RWPE2 (cell line): ENCODE data around the gene ENO4.

Experiments
- ATAC-seq: fragments of 200-7000 bp; cut with Tn5 transposase; 3 replicates; pipeline ENCODE4 v1.9.1; 2021; ENCODE audit warnings: low read depth
- DNase-seq: peaks from one replicate; pipeline ENCODE4 v3.0.0-alpha.2; 2020; ENCODE audit warnings: low spot score
- H3K27ac ChIP-seq: fragments of 450-650 bp; 2 replicates; pipeline ENCODE4 v1.5.1; 2017; ENCODE audit warnings: mild to moderate bottlenecking; ENCODE audit not compliant: poor library complexity, severe bottlenecking
- H3K27me3 ChIP-seq: fragments of 250-450 bp; sonication (Bioruptor Pico); 2 replicates; pipeline ENCODE4 v1.5.1; 2021; ENCODE audit warnings: mild to moderate bottlenecking, moderate library complexity; ENCODE audit not compliant: insufficient read depth, poor library complexity, severe bottlenecking
- H3K36me3 ChIP-seq: fragments of 250-450 bp; sonication (Bioruptor Pico); 2 replicates; pipeline ENCODE4 v1.5.1; 2020; ENCODE audit warnings: low read depth, mild to moderate bottlenecking, moderate library complexity
- H3K4me1 ChIP-seq: fragments of 250-450 bp; sonication (Bioruptor Pico); 2 replicates; pipeline ENCODE4 v1.5.1; 2021; ENCODE audit warnings: mild to moderate bottlenecking, moderate library complexity; ENCODE audit not compliant: insufficient read depth, poor library complexity, severe bottlenecking
- H3K4me3 ChIP-seq: fragments of 250-450 bp; sonication (Bioruptor Pico); 2 replicates; pipeline ENCODE4 v1.5.1; 2021; ENCODE audit warnings: mild to moderate bottlenecking, moderate library complexity; ENCODE audit not compliant: severe bottlenecking
- H3K9me3 ChIP-seq: fragments of 250-450 bp; sonication (Bioruptor Pico); 2 replicates; pipeline ENCODE4 v1.5.1; 2021; ENCODE audit warnings: mild to moderate bottlenecking, moderate library complexity; ENCODE audit not compliant: severe bottlenecking
- TF ChIP-seq, protein P1 (sequence below): fragments of 450-650 bp; IDR thresholded peaks from one replicate; pipeline ENCODE4 v1.5.1; 2017; ENCODE audit warnings: mild to moderate bottlenecking, moderate library complexity; ENCODE audit not compliant: poor library complexity, severe bottlenecking

ENO4 gene

DNA sequence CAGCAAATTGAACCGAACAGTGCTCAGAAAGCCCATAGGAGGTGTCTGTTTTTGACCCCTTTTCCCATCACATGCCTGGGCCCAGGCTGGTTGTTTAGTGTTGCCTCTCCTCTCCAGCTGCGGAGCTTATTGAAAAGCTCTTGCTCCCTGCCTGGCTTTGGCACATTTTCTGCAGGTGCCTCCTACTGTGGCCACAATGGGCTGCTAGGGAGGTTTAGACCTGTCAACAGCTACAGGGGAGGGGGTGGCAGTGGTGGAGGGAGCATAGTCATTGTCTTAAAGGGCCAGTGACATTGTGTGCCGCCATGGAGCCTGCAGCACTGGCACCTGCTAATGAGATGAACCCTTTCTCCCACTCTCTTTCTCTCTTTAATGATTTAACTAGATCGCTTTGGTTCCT, 13.2 kb upstream of the ENO4 start:
- Histone ChIP-seq H3K4me3 (no peak overlapping the region), H3K27ac (no peak overlapping the region), H3K4me1 (no peaks in the 10 kb centered on the region), H3K9me3 (no peaks in the 10 kb centered on the region), H3K36me3 (no peaks in the 10 kb centered on the region), H3K27me3 (no peaks in the 10 kb centered on the region)
- DNase-seq (no peak), ATAC-seq (no peak)
- TF ChIP-seq, protein P1, sequence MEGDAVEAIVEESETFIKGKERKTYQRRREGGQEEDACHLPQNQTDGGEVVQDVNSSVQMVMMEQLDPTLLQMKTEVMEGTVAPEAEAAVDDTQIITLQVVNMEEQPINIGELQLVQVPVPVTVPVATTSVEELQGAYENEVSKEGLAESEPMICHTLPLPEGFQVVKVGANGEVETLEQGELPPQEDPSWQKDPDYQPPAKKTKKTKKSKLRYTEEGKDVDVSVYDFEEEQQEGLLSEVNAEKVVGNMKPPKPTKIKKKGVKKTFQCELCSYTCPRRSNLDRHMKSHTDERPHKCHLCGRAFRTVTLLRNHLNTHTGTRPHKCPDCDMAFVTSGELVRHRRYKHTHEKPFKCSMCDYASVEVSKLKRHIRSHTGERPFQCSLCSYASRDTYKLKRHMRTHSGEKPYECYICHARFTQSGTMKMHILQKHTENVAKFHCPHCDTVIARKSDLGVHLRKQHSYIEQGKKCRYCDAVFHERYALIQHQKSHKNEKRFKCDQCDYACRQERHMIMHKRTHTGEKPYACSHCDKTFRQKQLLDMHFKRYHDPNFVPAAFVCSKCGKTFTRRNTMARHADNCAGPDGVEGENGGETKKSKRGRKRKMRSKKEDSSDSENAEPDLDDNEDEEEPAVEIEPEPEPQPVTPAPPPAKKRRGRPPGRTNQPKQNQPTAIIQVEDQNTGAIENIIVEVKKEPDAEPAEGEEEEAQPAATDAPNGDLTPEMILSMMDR = no peak

- DNase-seq (no peak), ATAC-seq (no peak)
- no peak overlapping the region for H3K27ac ChIP-seq
- H3K4me3 ChIP-seq = no peak overlapping the region
- no peaks in the 10 kb centered on the region for H3K4me1 ChIP-seq
- no peaks in the 10 kb centered on the region for H3K36me3 ChIP-seq
- H3K9me3 ChIP-seq = no peaks in the 10 kb centered on the region
- TF ChIP-seq, protein P1 = peak; percentile 39
- H3K27me3 ChIP-seq = no peaks in the 10 kb centered on the region
Observed at GRCh38 chr10:116836902-116837523, 12.3 kb upstream of the ENO4 start.

DNA sequence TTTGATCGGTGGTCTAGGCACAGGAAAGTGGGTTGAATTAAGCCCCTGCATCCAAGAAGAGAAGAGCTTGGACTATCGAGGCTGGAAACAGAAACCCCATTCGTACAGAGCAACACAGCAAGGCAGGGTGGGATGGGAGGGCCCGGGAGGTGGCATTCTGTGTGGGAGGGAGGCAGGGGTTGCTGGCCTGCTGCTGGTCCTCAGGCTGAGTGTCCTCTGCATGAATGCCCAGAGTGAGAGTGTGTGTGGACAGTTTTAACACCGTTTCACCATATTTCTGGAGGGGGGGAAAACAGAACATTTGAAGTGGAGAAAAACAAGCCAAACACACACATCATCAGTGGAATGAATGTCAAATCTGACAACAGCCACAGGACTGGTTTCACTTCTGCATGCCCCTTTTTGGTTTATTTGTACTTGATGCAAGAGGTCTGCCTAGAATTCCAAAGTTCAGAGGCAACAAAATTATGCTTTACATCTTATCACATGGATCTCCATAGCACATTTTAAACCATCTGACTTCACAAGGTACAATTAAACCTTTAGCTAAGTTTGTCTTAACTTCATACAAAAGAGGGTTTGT, 11.1 kb upstream of the ENO4 start:
- H3K4me1 ChIP-seq = no peaks in the 10 kb centered on the region

GRCh38 chr10:116840389-116841075, 8.8 kb upstream of the ENO4 start:
- Histone ChIP-seq H3K4me3 (no peak overlapping the region), H3K27ac (no peak overlapping the region), H3K27me3 (no peaks in the 10 kb centered on the region), H3K36me3 (no peaks in the 10 kb centered on the region), H3K4me1 (no peaks in the 10 kb centered on the region), H3K9me3 (no peaks in the 10 kb centered on the region)
- TF ChIP-seq, protein P1 = no peak
- DNase-seq = no peak
- no peak for ATAC-seq

More for the DNA sequence above, 11.1 kb upstream of the ENO4 start:
- no peaks in the 10 kb centered on the region for H3K36me3 ChIP-seq
- H3K9me3 ChIP-seq = no peaks in the 10 kb centered on the region
- DNase-seq (no peak), ATAC-seq (no peak)
- H3K4me3 ChIP-seq = no peak overlapping the region
- no peaks in the 10 kb centered on the region for H3K27me3 ChIP-seq
- no peak overlapping the region for H3K27ac ChIP-seq
- TF ChIP-seq, protein P1 = no peak

- no peak overlapping the region for H3K4me3 ChIP-seq
- TF ChIP-seq, protein P1 = no peak
- no peaks in the 10 kb centered on the region for H3K9me3 ChIP-seq
- H3K4me1 ChIP-seq = peaks cover 6% of the 10 kb centered on the region
- no peaks in the 10 kb centered on the region for H3K27me3 ChIP-seq
- no peak for ATAC-seq
- no peaks in the 10 kb centered on the region for H3K36me3 ChIP-seq
- DNase-seq = no peak
- H3K27ac ChIP-seq = no peak overlapping the region
Observed at GRCh38 chr10:116845823-116846222, 3.5 kb upstream of the ENO4 start.
